ENCODE measurements around the gene CLDND2. TPM values are rescaled to one million over a fixed set of nuclear protein-coding genes. Genes with fewer than 3 reads are reported as not detected.
A peak's percentile ranks its signal among the peaks of the same experiment; 100 is the strongest.

Gene CLDND2
- total RNA-seq, 2 donors from 2014 or later: not detected

DNA sequence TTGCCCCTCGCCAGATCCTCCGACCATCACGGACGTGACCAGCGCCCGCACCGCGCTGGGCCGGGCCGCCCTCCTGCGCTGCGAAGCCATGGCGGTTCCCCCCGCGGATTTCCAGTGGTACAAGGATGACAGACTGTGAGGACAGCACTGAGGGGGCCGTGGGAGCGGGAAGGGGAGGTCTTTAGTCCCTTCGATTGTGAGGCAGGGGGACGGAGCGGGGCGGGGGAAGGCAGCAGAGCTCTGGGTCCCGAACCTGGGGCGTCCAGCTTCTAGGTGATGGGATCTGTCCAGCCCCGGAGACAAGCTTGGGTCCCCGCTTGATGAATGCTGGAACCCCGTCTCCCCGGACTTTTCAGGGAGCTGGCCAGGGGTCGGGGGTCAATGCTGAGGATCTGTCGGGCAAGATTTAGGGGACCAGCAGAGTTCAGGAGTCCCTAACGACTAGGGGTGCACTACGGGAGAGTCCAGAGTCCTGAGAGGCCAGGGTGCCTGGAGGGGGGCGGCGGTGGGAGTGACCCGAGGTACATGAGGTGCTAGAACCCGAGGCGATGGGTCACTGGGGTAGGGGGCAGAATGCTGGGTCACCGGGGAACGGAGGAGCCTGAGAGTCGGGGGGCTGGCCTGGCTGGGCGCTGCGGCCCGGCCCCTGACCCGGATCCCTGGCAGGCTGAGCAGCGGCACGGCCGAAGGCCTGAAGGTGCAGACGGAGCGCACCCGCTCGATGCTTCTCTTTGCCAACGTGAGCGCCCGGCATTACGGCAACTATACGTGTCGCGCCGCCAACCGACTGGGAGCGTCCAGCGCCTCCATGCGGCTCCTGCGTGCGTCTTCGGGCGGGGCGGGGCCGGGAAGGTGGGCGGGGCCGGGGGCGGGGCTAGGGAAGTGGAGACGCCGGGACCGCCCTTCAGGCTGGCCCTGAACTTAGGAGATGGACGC is 41.5 kb downstream of the CLDND2 start:
- Histone ChIP-seq H3K27me3 (peaks cover 7 to 15% of the 10 kb centered on the region in 2 donors), H3K4me3 (peak overlapping the region in 1 of 2 donors; percentile 34), H3K4me1 (peaks cover 0 to 15% of the 10 kb centered on the region in 2 donors), H3K9me3 (no peaks in the 10 kb centered on the region), H3K36me3 (no peaks in the 10 kb centered on the region), H3K27ac (no peak overlapping the region)
- TF ChIP-seq, protein P1, sequence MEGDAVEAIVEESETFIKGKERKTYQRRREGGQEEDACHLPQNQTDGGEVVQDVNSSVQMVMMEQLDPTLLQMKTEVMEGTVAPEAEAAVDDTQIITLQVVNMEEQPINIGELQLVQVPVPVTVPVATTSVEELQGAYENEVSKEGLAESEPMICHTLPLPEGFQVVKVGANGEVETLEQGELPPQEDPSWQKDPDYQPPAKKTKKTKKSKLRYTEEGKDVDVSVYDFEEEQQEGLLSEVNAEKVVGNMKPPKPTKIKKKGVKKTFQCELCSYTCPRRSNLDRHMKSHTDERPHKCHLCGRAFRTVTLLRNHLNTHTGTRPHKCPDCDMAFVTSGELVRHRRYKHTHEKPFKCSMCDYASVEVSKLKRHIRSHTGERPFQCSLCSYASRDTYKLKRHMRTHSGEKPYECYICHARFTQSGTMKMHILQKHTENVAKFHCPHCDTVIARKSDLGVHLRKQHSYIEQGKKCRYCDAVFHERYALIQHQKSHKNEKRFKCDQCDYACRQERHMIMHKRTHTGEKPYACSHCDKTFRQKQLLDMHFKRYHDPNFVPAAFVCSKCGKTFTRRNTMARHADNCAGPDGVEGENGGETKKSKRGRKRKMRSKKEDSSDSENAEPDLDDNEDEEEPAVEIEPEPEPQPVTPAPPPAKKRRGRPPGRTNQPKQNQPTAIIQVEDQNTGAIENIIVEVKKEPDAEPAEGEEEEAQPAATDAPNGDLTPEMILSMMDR (IDR thresholded peaks at IDR 0.05): peak in 1 of 2 donors; percentile 32
- no peak for DNase-seq (ENCODE audit: low spot score)

DNA sequence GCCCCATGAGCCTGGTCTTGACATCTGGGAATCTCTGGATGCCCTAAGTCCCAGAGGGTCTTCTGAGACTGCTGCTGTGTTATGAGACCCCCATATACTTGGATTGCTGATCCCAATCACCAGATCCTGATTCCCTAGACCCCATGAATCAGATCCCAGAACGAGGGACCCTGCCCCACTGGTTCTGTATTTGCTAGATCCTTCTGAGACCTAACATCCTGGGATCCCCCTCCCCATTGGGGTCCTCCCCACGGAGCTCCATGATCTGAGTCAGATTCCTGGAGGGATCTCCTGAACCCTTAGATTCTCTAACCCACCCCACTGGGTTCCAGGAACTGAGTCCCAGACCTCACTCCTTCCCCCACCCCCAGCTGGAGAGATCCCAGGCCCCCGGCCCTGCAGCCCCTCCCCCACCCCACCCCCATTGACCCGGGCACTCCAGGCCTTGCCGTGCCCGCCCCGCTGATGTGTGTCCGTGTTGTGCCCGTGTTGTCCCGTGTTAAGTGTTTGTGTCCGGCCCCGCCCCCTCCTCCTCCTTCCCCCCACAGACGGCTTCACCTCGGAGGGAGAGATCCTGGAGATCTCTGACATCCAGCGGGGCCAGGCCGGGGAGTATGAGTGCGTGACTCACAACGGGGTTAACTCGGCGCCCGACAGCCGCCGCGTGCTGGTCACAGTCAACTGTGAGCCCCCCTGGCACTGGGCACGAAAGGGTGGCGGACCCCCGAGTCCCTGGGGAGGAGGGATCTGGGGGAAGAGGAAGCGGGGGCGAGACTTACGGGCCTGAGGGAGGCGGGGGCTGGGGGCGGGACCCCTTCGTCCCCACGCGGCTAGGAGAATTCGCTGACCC is 42.4 kb downstream of the CLDND2 start:
- H3K4me1 ChIP-seq: peaks cover 0 to 15% of the 10 kb centered on the region in 2 donors
- H3K27ac ChIP-seq: no peak overlapping the region
- TF ChIP-seq, protein P1 (IDR thresholded peaks at IDR 0.05): no peak
- DNase-seq (ENCODE audit: low spot score): no peak
- H3K27me3 ChIP-seq: peaks cover 7 to 15% of the 10 kb centered on the region in 2 donors
- no peaks in the 10 kb centered on the region for H3K36me3 ChIP-seq
- H3K9me3 ChIP-seq: no peaks in the 10 kb centered on the region
- peak overlapping the region in 1 of 2 donors; percentile 34 for H3K4me3 ChIP-seq

DNA sequence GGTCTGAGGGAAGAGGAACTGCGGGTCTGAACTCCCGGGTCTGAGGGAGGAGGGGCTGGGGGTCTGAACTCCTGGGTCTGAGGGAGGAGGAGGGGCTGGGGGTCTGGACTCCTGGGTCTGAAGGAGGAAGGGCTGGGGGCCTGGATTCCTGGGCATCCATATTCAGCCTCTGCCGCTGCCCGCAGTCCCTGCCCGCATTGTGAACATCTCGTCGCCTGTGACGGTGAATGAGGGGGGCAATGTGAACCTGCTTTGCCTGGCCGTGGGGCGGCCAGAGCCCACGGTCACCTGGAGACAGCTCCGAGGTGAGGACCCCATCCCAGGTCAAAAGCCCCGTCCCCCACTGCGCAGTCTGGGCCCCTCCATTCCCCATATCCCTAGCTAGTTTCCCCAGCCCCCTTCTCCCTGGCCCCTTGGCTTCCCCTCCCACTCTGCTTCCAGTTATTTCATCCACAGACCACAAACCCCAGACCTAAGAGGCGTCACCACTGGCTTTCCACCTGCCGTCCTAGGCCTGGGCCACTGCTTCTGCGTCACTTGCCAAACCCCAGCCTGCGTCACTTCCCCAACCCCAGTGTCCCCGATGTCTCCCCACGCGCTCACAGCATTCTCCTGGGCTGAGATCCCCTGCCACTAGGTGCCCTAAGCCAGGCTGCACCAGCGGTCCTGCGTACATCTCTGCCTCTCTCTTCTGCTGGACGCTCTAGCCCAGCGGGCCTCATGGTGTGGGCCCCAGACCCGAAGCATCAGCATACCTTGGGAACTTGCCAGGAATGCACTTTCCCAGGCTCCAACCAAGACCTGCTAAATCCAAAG is 43.4 kb downstream of the CLDND2 start:
- no peaks in the 10 kb centered on the region for H3K9me3 ChIP-seq
- DNase-seq (ENCODE audit: low spot score): no peak
- H3K4me1 ChIP-seq: peaks cover 0 to 15% of the 10 kb centered on the region in 2 donors
- no peaks in the 10 kb centered on the region for H3K36me3 ChIP-seq
- TF ChIP-seq, protein P1 (IDR thresholded peaks at IDR 0.05): no peak
- peaks cover 7 to 15% of the 10 kb centered on the region in 2 donors for H3K27me3 ChIP-seq
- no peak overlapping the region for H3K4me3 ChIP-seq
- no peak overlapping the region for H3K27ac ChIP-seq

DNA sequence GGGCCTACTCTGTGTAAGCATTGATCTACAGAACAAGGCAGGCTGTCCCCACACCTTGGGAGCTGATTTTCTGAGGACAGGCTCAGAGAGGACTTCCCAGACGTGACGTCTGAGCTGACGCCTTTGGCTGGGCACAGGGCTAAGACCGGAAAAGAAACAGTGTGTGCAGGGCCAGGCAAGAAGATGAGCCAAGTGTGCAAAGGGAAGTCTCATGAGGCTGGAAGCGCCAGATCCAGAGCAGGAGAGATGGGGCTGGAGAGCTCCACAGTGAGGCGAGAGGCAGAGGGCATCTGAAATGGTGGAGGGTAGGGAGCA is 44.7 kb downstream of the CLDND2 start:
- peaks cover 7 to 15% of the 10 kb centered on the region in 2 donors for H3K27me3 ChIP-seq
- no peaks in the 10 kb centered on the region for H3K9me3 ChIP-seq
- no peak overlapping the region for H3K27ac ChIP-seq
- TF ChIP-seq, protein P1 (IDR thresholded peaks at IDR 0.05): no peak
- H3K36me3 ChIP-seq: no peaks in the 10 kb centered on the region
- peaks cover 0 to 15% of the 10 kb centered on the region in 2 donors for H3K4me1 ChIP-seq
- DNase-seq (ENCODE audit: low spot score): no peak
- H3K4me3 ChIP-seq: no peak overlapping the region

DNA sequence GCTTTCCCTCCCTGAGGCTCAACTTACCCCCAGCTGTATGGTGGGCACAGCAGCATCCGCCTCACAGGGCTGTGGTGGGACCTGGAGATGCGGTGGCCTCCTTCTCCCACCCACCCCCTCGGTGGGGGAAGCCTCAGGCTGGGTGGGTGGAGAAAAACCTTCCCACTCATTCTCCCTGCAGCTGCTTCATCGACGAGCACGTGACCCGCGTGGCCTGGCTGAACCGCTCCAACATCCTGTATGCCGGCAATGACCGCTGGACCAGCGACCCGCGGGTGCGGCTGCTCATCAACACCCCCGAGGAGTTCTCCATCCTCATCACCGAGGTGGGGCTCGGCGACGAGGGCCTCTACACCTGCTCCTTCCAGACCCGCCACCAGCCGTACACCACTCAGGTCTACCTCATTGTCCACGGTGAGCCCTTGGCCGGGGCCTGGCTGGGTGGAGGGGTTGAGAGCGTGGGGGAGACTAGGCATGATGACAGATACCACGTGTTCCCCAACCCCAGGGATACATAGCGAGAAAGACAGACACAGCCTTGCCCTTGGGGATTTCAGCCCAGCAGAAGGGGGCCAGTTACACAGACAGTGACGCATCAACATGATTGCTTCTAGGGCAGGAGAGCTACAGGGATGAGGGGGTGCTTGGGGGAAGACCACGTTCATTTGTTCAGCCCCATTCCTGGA is 45.2 kb downstream of the CLDND2 start:
- peaks cover 7 to 14% of the 10 kb centered on the region in 2 donors for H3K27me3 ChIP-seq
- H3K4me3 ChIP-seq: no peak overlapping the region
- H3K27ac ChIP-seq: no peak overlapping the region
- H3K36me3 ChIP-seq: no peaks in the 10 kb centered on the region
- no peaks in the 10 kb centered on the region for H3K9me3 ChIP-seq
- DNase-seq (ENCODE audit: low spot score): no peak
- TF ChIP-seq, protein P1 (IDR thresholded peaks at IDR 0.05): no peak
- H3K4me1 ChIP-seq: peaks cover 0 to 15% of the 10 kb centered on the region in 2 donors
